ENCODE measurements around the gene WFDC13.

The WFDC13 gene

DNA sequence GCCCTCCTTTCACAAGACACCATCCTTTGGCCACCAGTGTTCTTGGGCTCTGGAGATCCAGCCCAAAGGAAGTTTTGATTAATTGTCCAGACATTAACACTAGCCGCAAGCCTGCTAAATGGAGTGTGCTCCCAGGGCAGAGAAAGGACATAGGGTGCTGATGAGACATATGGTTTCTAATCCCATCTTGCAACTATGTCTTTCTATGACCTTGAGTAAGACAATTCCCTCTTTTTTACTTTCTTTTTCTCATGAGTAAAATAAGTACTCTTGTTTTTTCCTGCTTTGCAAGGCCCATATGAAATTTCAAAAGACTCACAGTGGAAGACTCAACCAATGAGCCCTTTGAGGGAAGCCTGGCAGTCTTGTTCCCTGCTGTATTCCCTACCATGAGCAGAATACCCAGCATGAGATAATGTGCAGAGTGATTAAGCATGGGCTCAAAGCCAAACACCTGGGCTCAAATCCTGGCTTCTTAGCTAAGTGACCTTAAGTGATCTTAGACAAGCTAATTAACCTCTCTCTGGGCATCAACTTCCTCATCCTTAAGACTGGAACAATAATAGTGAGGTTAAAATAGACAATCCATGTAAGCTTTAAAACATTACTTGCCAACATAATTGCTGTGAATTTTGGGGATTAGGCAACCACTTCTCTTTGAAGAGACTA, 3.3 kb downstream of the WFDC13 start, which contains the start of gene WFDC10B:
Gene WFDC10B (minus strand): TSS at position 51 of the 669 bp plus-strand sequence. CDS start 19,027 bp downstream, outside the sequence.
- no peak for TF ChIP-seq CTCF (IDR thresholded peaks at IDR 0.05)

- TF ChIP-seq CTCF (IDR thresholded peaks at IDR 0.05) = no peak
Measured at GRCh38 chr20:45722047-45722446, 20.2 kb downstream of the WFDC13 start, which contains the start of gene SPINT4. TSS of gene SPINT4 (plus strand) at chr20:45722347. CDS start at chr20:45722368, 21 bp downstream.

- no peak for TF ChIP-seq CTCF (IDR thresholded peaks at IDR 0.05)
Measured at GRCh38 chr20:45725134-45725533, 23.3 kb downstream of the WFDC13 start.

GRCh38 chr20:45727044-45727443, 25.2 kb downstream of the WFDC13 start:
- TF ChIP-seq CTCF (IDR thresholded peaks at IDR 0.05) = no peak

DNA sequence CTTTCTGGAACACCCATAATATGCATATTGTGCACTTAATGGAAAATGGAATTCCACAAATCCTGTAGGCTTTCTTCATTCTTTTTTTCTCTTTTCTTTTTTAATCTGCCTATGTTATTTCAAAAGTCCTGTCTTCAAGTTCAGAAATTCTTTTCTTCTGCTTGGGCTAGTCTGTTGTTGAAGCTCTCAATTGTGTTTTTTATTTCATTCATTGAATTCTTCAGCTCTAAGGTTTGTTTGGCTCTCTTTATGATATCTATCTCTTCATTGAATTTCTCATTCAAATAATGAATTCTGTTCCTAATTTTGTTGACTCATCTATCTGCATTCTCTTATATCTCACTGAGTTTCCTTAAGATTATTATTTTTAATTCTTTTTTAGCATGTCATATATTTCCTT, 30.4 kb downstream of the WFDC13 start:
- TF ChIP-seq CTCF (IDR thresholded peaks at IDR 0.05) = no peak

DNA sequence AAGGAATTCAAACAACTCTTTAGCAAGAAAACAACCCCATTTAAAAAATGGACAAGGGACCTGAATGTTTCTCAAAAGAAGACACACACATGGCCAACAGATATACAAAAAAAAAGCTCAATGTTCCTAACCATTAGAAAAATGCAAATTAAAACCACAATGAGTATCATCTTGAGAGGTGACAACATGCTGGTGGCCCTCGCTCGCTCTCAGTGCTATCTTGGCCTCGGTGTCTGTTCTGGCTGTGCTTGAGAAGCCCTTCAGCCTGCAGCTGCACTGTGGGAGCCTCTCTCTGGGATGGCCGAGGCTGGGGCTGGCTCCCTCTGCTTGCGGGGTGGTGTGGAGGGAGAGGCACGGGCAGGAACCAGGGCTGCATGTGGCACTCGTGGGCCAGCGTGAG, 33.7 kb downstream of the WFDC13 start:
- no peak for TF ChIP-seq CTCF (IDR thresholded peaks at IDR 0.05)

GRCh38 chr20:45735988-45736387, 34.1 kb downstream of the WFDC13 start:
- TF ChIP-seq CTCF (IDR thresholded peaks at IDR 0.05) = no peak

- no peak for TF ChIP-seq CTCF (IDR thresholded peaks at IDR 0.05)
Measured at GRCh38 chr20:45742596-45742995, 40.8 kb downstream of the WFDC13 start.

All from LNCAP (cell line).